RWPE2 (cell line): ENCODE results near the gene UTS2B.
"Not testable (repeated sequence)": the region's sequence is repeated elsewhere in the genome, so short reads cannot be mapped to it uniquely, and the experiment has no call there.

Experiments
- ATAC-seq: fragments of 200-7000 bp; cut with Tn5 transposase; 3 replicates; pipeline ENCODE4 v1.9.1; 2021; ENCODE audit warnings: low read depth
- DNase-seq: peaks from one replicate; pipeline ENCODE4 v3.0.0-alpha.2; 2020; ENCODE audit warnings: low spot score
- H3K27ac ChIP-seq: fragments of 450-650 bp; 2 replicates; pipeline ENCODE4 v1.5.1; 2017; ENCODE audit warnings: mild to moderate bottlenecking; ENCODE audit not compliant: poor library complexity, severe bottlenecking
- H3K27me3 ChIP-seq: fragments of 250-450 bp; sonication (Bioruptor Pico); 2 replicates; pipeline ENCODE4 v1.5.1; 2021; ENCODE audit warnings: mild to moderate bottlenecking, moderate library complexity; ENCODE audit not compliant: insufficient read depth, poor library complexity, severe bottlenecking
- H3K36me3 ChIP-seq: fragments of 250-450 bp; sonication (Bioruptor Pico); 2 replicates; pipeline ENCODE4 v1.5.1; 2020; ENCODE audit warnings: low read depth, mild to moderate bottlenecking, moderate library complexity
- H3K4me1 ChIP-seq: fragments of 250-450 bp; sonication (Bioruptor Pico); 2 replicates; pipeline ENCODE4 v1.5.1; 2021; ENCODE audit warnings: mild to moderate bottlenecking, moderate library complexity; ENCODE audit not compliant: insufficient read depth, poor library complexity, severe bottlenecking
- H3K4me3 ChIP-seq: fragments of 250-450 bp; sonication (Bioruptor Pico); 2 replicates; pipeline ENCODE4 v1.5.1; 2021; ENCODE audit warnings: mild to moderate bottlenecking, moderate library complexity; ENCODE audit not compliant: severe bottlenecking
- H3K9me3 ChIP-seq: fragments of 250-450 bp; sonication (Bioruptor Pico); 2 replicates; pipeline ENCODE4 v1.5.1; 2021; ENCODE audit warnings: mild to moderate bottlenecking, moderate library complexity; ENCODE audit not compliant: severe bottlenecking
- TF ChIP-seq, protein P1 (sequence below): fragments of 450-650 bp; IDR thresholded peaks from one replicate; pipeline ENCODE4 v1.5.1; 2017; ENCODE audit warnings: mild to moderate bottlenecking, moderate library complexity; ENCODE audit not compliant: poor library complexity, severe bottlenecking

Gene UTS2B

DNA sequence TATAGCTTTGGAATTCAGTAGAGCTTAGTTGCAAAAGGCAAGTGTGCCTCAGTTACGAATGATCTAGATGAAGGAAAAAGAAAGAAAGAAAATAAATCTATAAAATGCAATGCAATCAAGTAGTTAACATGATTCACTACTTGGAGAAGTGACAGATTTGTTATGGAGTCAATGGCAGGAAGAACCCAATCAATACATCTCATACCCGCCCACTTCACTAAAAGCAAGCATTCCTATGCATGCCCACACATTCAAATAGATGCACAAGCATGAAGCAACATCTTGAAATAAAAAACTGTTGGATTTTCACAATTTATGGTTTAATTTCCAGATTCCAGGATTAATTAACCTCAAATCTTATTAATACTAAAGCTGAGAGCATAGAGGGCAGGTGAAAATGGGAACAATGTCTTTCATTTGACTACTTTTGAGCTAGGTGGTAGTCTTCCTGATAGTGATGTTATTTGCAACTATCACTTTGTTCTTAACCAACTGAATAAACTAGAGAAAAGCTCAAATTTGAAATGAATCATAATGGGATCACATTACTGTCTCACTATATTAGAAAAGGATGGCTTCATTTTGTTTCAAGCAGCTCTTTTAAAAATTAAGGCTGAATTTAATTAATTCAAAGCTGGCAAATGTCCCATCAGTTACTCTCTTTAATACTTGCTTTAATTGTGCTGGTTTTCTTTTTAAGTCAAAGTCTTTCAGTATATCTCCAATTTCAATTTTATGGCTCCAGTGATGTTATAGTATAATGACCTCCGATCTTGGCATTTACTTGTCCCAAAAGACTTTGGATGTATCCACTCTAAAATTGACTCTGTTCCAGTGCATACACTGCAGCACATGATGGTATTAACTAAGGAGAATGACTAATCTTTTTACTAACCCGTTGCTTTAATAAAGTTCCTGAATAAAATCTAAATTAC is 47.8 kb downstream of the UTS2B start:
- no peak overlapping the region for H3K27ac ChIP-seq
- no peak overlapping the region for H3K4me3 ChIP-seq
- DNase-seq (no peak), ATAC-seq (no peak)
- TF ChIP-seq, protein P1, sequence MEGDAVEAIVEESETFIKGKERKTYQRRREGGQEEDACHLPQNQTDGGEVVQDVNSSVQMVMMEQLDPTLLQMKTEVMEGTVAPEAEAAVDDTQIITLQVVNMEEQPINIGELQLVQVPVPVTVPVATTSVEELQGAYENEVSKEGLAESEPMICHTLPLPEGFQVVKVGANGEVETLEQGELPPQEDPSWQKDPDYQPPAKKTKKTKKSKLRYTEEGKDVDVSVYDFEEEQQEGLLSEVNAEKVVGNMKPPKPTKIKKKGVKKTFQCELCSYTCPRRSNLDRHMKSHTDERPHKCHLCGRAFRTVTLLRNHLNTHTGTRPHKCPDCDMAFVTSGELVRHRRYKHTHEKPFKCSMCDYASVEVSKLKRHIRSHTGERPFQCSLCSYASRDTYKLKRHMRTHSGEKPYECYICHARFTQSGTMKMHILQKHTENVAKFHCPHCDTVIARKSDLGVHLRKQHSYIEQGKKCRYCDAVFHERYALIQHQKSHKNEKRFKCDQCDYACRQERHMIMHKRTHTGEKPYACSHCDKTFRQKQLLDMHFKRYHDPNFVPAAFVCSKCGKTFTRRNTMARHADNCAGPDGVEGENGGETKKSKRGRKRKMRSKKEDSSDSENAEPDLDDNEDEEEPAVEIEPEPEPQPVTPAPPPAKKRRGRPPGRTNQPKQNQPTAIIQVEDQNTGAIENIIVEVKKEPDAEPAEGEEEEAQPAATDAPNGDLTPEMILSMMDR = no peak
- no peaks in the 10 kb centered on the region for H3K27me3 ChIP-seq
- no peaks in the 10 kb centered on the region for H3K4me1 ChIP-seq
- no peaks in the 10 kb centered on the region for H3K9me3 ChIP-seq
- H3K36me3 ChIP-seq = no peaks in the 10 kb centered on the region

DNA sequence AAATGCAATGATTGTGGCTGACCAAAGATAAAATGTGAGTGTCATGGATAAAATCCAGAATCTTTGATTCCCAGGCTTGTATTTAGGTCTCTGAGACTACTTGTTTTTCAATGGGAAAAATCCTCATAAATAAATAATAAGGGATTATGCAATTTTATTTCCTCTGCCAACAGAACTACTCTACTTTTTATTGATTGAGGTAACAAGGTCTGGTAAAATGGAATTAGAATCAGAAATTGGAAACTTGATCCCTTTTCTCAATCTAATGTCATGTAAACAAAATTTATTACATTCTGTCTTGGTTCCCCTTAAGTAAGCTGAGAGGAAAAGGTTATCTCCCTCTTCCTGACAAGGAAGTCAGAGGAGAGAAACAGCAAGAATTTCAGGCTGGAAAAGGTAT is 49.4 kb downstream of the UTS2B start:
- H3K36me3 ChIP-seq = no peaks in the 10 kb centered on the region
- H3K9me3 ChIP-seq = no peaks in the 10 kb centered on the region
- H3K4me3 ChIP-seq = no peak overlapping the region
- no peak overlapping the region for H3K27ac ChIP-seq
- H3K4me1 ChIP-seq = no peaks in the 10 kb centered on the region
- no peak for DNase-seq
- ATAC-seq = no peak
- H3K27me3 ChIP-seq = no peaks in the 10 kb centered on the region
- TF ChIP-seq, protein P1 = no peak

DNA sequence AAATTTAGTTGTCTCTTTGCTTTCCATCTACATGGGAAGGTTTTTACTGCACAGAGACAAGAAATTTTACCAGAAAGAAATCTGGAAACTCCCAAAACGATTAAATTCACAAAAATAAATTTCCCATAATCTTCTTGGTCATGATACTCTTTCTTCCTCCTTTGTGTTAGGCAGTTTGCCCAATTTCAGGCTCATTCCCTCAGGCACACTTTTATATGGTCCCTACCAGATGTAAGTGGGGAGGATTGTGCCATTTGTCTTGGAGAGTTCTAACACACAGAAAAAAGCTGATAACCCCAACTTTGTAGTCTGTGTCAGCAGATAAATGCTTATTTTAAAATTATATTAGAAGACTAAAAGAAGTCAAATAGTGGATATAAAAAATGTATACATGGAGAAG is 50.2 kb downstream of the UTS2B start:
- ATAC-seq = no peak
- Histone ChIP-seq H3K27me3 (no peaks in the 10 kb centered on the region), H3K9me3 (no peaks in the 10 kb centered on the region), H3K4me3 (no peak overlapping the region), H3K27ac (no peak overlapping the region), H3K4me1 (no peaks in the 10 kb centered on the region), H3K36me3 (no peaks in the 10 kb centered on the region)
- TF ChIP-seq, protein P1 = no peak
- no peak for DNase-seq

DNA sequence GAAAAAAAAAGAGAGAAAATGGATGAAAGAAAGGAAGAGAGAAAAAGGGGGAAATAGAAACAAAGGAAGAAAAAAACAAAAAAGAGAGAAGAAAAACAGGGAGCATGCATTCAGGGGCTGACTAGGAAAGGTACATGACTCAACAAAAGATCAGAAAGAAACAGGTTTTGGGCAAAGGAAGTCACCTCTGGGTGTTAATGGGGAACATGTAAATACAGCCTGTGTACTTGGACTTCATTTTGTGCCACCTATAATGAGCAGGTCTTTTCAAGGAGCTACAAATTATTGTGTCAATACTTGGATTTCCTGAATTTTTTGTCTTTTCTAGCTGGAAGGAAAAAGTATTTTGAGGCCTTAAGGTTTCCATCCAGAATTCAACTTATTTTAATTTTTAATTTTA is 54.6 kb downstream of the UTS2B start:
- no peak for DNase-seq
- TF ChIP-seq, protein P1 = no peak
- H3K4me3 ChIP-seq = no peak overlapping the region
- no peaks in the 10 kb centered on the region for H3K9me3 ChIP-seq
- no peaks in the 10 kb centered on the region for H3K36me3 ChIP-seq
- H3K27me3 ChIP-seq = no peaks in the 10 kb centered on the region
- H3K27ac ChIP-seq = no peak overlapping the region
- no peaks in the 10 kb centered on the region for H3K4me1 ChIP-seq
- no peak for ATAC-seq

DNA sequence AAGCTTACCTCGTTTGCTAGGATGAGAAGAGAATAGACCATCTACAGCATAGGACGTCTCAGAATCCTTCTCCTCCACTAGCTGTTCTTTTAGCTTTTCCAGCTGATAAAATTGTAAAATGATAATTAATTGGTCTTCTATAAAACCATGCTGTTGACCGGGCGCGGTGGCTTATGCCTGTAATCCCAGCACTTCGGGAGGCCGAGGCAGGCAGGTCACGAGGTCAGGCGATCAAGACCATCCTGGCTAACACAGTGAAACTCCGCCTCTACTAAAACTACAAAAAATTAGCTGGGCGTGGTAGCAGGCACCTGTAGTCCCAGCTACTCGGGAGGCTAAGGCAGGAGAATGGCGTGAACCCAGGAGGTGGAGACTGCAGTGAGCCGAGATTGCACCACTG is 55.1 kb downstream of the UTS2B start:
- H3K9me3 ChIP-seq, H3K27ac ChIP-seq, H3K4me1 ChIP-seq, H3K36me3 ChIP-seq, DNase-seq, H3K27me3 ChIP-seq, ATAC-seq, H3K4me3 ChIP-seq: not testable (repeated sequence)
